K562 treated with DMSO at 1 percent for 24 hours (cell line): Measurements from ENCODE around the gene KMO. TPM values are rescaled to one million over a fixed set of nuclear protein-coding genes. Genes with fewer than 3 reads are reported as not detected.

ENCODE experiments used
- total RNA-seq: library from RNA; unstranded; fragments of 300-600 nt; gene quantifications from 2 replicates; pipeline ENCODE4 v1.2.3, GENCODE V29; 2022; ENCODE audit warnings: low read depth; ENCODE audit not compliant: insufficient read depth

Gene KMO
- 0.09 TPM in 1 of 2 replicates, not detected in the other for total RNA-seq

DNA sequence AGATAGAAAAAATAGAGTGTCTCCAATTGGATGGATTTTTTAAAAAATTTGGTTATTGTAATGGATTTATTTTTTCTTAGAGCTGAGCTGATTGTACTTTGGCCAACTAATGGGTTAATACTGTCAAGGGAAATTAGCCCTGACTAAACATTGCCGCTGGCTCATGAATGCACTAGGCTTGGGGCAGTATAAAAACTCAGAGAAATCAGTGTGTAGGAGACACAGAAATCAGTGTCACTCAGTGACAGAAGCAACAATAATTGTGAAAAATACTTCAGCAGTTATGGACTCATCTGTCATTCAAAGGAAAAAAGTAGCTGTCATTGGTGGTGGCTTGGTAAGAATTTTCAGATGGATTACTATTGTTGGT is at the start of gene KMO:
Gene KMO, plus strand, starts transcription at position 217 of the 370 bp plus-strand sequence. Its CDS starts 67 bp downstream, at position 284.

DNA sequence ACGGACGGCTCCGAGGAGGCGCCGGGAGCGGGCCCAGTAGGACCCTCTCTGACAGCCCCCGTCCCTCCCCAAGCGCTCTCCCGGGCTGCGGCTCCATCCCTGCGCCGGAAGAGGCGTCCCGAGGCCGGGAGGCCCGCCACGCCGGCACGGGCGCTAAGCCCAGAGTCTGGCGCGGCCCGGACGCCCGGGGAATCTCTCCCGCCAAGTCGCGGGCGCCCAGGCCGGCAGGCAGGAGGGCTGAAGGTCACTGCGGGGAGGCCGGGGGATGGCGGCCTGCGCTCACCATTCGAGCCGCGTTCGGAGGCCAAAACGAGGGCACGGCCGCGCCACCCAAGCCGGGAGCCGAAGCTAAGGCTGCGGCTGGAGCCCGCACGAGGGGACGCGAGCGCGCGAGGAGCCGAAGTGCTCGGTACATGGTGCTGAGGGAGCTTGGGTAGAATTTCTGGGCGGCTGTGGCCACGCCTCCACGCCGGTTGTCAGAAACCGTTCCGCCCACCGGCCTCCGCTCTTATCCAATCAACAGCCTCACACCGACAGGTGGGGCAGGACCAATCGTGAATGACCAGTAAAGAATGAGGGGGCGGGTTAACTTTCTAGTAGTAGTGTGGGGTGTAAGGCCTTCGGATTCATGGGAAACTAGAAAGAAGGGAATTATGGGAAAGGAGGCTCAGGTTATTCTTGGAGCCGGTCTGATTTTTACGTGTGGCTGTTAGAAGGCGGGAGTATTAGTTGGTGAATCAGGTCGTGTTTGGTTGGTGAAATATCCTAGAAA is 12.7 kb upstream of the KMO start, which contains the start of gene FH:
Gene FH, minus strand, starts transcription at position 448 of the 772 bp plus-strand sequence. Its CDS starts 33 bp downstream, at position 415.

DNA sequence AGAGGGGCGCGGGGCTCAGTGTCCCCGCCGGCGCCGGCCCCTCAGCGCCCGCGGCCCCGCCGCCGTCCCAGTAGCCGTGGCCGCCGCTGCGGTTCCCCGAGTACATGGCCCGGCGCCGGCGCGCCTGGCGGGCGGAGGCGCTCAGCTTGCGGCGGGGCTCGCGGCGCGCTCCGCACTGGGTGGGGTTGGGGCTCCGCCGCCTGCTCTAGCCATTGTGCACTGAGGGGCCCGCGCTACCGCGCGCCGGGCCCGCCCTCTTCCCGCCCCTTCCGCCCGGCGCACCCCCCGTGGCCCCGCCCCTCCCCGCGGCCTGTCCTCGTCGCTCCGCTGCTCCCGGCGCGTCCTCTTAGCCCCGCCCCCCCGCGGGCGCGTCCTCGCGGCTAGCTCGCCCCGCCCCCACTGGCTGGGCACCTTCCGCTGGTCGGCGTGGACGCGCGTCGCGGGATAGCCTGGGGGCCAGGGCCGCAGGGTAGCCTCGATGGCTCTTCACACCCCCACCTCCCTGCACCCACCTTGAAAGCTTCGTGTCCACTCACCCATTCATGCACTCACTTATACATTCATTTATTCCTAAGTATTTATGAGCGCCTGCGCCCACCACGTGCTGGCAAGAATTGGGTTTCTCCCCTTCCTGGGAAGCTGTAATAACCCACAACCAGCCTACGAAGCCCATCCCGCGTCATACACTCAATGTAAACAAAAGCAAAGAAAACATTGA is 108.1 kb downstream of the KMO start, which contains the start of the genes CHML and OPN3:
Gene CHML, minus strand, starts transcription at position 221 of the 718 bp plus-strand sequence. CDS start 4,603 bp downstream, outside the sequence.
Gene OPN3, minus strand, starts transcription at position 221 of the 718 bp plus-strand sequence. Its CDS starts 115 bp downstream, at position 106.

Other genes with a start within 250 kb of the KMO start
- not detected in 2 replicates for gene RGS7, start 175.2 kb upstream of the KMO start, total RNA-seq
- 123 and 140 TPM in 2 replicates for gene FH, start 12.6 kb upstream of the KMO start, total RNA-seq
- gene CHML, start 108.0 kb downstream of the KMO start, total RNA-seq: 13.0 and 18.7 TPM in 2 replicates
- gene OPN3, start 108.0 kb downstream of the KMO start, total RNA-seq: 35.5 and 42.5 TPM in 2 replicates
- gene WDR64, start 119.9 kb downstream of the KMO start, total RNA-seq: 0.30 TPM in 1 of 2 replicates, not detected in the other